ENCODE data around the gene POTEI.
"Not testable (repeated sequence)": the region's sequence is repeated elsewhere in the genome, so short reads cannot be mapped to it uniquely, and the experiment has no call there.

Gene POTEI

GRCh38 chr2:130454712-130455083, 54.4 kb downstream of the POTEI start:
- DNase-seq = not testable (repeated sequence)

DNA sequence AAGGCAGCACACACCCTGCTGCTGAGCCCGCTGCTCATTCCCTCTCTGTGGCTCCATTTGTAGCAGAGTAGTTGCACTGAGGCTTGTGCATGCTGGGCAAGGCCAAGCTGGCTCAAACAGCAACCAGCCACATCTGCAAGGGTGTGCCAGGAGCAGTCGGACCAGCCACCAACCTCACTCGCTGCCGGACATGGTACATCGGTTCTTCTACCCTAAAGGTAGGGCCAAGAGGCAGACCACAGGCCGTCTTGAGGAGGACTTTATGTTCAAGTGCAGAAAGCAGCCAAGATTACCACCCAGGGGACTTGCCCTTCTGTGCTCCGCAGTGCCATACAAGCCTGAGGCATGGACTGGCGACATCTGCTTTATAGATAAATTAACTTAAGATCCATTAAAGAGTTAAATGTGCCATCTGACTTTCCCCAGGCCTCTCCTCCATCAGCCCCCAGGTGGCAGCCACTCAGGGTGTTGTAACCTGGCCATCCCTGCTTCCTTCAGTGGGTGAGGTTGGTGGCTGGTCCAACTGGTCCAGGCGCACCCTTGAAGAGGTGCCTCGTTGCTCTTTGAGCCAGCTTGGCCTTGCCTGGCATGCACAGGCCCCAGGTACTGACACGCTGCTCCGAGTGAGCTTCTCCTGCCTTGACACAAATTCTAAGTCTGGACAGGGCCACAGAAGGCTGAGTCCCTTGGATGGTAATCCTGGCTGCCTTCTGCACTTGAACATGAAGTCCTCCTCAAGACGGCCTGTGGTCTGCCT, 55.0 kb downstream of the POTEI start:
- not testable (repeated sequence) for DNase-seq

GRCh38 chr2:130452897-130453296, 56.2 kb downstream of the POTEI start:
- not testable (repeated sequence) for DNase-seq

- not testable (repeated sequence) for DNase-seq
These were observed 57.3 kb downstream of the POTEI start for GRCh38 chr2:130451823-130452222.

DNA sequence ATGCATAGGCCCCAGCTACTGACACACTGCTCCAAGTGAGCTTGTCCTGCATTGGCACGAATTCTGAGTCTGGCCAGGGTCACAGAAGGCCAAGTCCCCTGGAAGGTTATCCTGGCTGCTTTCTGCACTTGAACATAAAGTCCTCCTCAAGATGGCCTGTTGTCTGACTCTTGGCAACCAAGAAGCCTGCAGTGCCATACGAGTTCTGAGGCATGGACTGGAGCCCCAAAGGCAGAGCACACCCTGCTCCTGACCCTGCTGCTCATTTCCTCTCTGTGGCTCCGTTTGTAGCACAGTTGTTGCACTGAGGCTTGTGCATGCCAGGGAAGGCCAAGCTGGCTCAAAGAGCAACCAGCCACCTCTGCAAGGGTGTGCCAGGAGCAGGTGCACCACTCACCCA, 57.9 kb downstream of the POTEI start:
- not testable (repeated sequence) for DNase-seq

DNA sequence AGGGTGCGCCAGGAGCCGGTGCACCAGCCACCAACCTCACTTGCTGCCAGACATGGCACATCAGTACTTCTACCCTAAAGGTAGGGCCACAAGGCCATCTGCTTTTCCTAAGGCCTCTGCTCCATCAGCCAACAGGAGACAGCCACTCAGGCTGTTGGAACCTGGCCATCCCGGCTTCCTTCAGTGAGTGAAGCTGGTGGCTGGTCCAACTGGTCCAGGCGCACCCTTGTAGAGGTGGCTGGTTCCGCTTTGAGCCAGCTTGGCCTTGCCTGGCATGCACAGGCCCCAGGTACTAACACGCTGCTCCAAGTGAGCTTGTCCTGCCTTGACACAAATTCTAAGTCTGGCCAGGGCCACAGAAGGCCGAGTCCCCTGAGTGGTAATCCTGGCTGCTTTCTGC, 58.8 kb downstream of the POTEI start:
- DNase-seq = not testable (repeated sequence)

DNA sequence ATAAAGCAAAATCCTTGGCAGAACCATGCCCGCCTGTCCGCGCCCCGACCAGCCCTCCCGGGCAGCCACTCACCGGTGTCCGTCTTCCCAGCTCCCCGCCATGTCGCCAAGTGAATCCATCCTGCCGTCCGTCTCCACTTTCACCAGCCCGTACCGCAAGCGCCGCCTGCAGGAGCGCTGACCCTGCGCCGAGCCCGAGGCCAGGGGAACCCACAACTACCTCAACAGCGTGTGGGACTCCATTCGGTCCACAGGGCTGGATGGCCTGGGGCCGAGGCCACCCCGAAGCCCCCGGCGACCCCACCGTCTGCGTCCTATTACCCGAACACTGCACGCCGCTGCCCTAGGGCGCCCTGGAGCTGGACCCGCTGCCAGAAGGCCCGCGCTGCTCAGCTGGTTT, 81.5 kb downstream of the POTEI start:
- not testable (repeated sequence) for DNase-seq

DNA sequence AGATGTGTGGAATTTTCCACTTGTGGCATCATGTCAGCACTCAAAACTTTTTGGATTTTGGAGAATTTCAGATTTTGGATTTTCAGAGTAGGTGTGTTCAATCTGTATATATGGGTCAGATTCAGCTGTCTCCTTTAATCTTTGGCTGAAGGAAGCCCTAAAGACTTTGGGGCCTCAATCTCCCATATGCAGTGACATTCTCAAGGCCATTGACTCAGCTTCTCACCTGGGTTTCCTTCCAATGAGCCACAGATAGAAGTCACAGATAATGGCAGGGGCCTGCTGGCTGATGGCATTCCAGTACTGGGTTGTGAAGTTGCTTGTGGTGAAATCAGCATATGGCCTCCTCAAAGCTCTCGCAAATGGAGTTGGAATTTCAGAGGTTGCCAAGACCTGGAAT, 90.3 kb downstream of the POTEI start:
- DNase-seq = not testable (repeated sequence)

GRCh38 chr2:130416693-130417092, 92.4 kb downstream of the POTEI start:
- not testable (repeated sequence) for DNase-seq

Measured in amniotic stem cell (primary cell).